Kidney (tissue), 14 donors: ENCODE measurements around the gene SALL3. TPM values are rescaled to one million over a fixed set of nuclear protein-coding genes. Genes with fewer than 3 reads are reported as not detected.

Experiments used
- DNase-seq, 5 donors: peaks; one replicate each; pipeline ENCODE4 v3.0.0-alpha.2; 2013 to 2020
- FAIRE-seq: peaks from 2 replicates; lab custom pipeline; 2012; peaks lifted over from hg19 to GRCh38; lab: Jason Lieb, UNC
- H3K27ac ChIP-seq, 2 donors: one replicate each; pipeline ENCODE4 v1.7.0; 2013; ENCODE audit warnings: low read depth in 2 of 2, low read length in 2 of 2, inconsistent platforms in 1 of 2
- H3K27me3 ChIP-seq: one replicate; pipeline ENCODE4 v1.7.1; 2013; ENCODE audit warnings: low read length, inconsistent platforms; ENCODE audit not compliant: control insufficient read depth, insufficient read depth
- H3K36me3 ChIP-seq, 3 donors: one replicate each; pipeline versions ENCODE4 v1.7.0 to v1.7.1; 2013; ENCODE audit warnings: low read length in 3 of 3, control low read depth in 1 of 3, inconsistent platforms in 1 of 3; ENCODE audit not compliant: insufficient read depth in 3 of 3, control insufficient read depth in 2 of 3
- H3K4me1 ChIP-seq, 3 donors: one replicate each; pipeline versions ENCODE4 v1.7.0 to v1.7.1; 2013; ENCODE audit warnings: low read length in 3 of 3, inconsistent platforms in 1 of 3, low read depth in 1 of 3; ENCODE audit not compliant: control insufficient read depth in 2 of 3, insufficient read depth in 2 of 3
- H3K4me3 ChIP-seq, 3 donors: one replicate each; pipeline versions ENCODE4 v1.7.0 to v1.8.1; 2013; ENCODE audit warnings: low read length in 3 of 3, control low read depth in 1 of 3, inconsistent platforms in 1 of 3
- H3K9ac ChIP-seq, 3 donors: one replicate each; pipeline versions ENCODE4 v1.7.0 to v1.7.1; 2013; ENCODE audit warnings: low read length in 3 of 3, control low read depth in 1 of 3, inconsistent platforms in 1 of 3
- H3K9me3 ChIP-seq, 3 donors: one replicate each; pipeline versions ENCODE4 v1.7.0 to v1.7.1; 2013; ENCODE audit warnings: low read length in 3 of 3, control low read depth in 1 of 3, inconsistent platforms in 1 of 3; ENCODE audit not compliant: control insufficient read depth in 2 of 3, insufficient read depth in 1 of 3
- intact Hi-C: fragments of 100-400 bp; cut with DNase I; formaldehyde crosslinking; loops from one replicate; pipeline ENCODE4 v1.11.1; 2022
- polyA plus RNA-seq: library from polyadenylated mRNA; stranded (reverse); fragments of 350-450 nt; fragmentation: Illumina TruSeq; extraction: RNeasy Lipid Tissue Mini Kit (QIAGEN cat#74804); gene quantifications from one replicate; pipeline ENCODE4 v1.2.3, GENCODE V29; 2014; ENCODE audit warnings: low read depth, low replicate concordance; ENCODE audit not compliant: insufficient read depth
- total RNA-seq: library from RNA; stranded (reverse); fragmentation: NEBNext Ultra II Directional; extraction: Animal tissue kit (Norgen Biotek cat#: 25700); gene quantifications from one replicate; pipeline ENCODE4 v1.2.1, GENCODE V29; 2021
- TF ChIP-seq, protein P1 (sequence below): IDR thresholded peaks from 3 replicates; pipeline ENCODE4 v1.5.1; 2012; ENCODE audit warnings: mild to moderate bottlenecking, moderate library complexity, borderline replicate concordance; ENCODE audit not compliant: insufficient read depth; ENCODE audit errors: extremely low read depth
- donor health status: control.
- donor health status: control.
- donor health status: control.
- donor health status: control.
- donor health status: control.
- donor health status: DM: yes; HTN: yes; CAD: no.
- donor health status: Normal renal cell carcinoma (clear cell type).

SALL3 gene
- total and polyA plus RNA-seq, 2 donors from 2014 or later = 2.0 to 5.5 TPM

DNA sequence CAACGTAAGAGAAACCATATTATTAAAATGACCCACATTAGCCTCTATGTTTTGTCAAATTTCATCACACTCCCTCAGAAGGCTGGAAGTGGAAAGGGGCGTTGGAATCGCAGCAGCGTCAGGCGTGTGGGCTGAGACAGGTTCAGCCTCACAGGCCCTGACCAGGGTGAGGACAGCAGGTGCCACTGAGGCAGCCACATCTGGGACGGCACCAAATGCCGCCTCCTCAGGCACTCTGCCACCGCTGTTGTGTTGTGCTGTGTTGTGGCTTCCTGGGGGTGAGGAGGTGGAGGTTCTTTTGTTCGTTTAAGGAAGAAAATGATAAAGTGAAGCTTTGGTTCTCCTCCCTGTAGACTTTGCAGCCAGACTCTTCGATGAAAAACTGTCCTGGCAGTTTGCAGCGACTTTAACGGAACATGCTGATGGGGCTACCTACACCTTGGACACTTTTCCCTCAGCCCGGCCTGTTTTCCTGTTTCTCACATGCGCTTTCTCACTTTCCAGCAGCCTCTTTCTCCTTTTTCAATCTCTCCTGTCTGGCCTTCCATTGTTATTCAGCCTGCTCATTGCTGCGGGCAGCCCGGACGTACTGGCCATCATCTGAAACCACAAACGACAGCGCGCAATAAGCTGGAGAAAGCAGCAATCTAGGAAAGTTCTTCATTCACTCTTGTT is 44.9 kb upstream of the SALL3 start:
- no peaks in the 10 kb centered on the region for H3K4me1 ChIP-seq
- no peaks in the 10 kb centered on the region for H3K9me3 ChIP-seq
- no peak for FAIRE-seq
- H3K36me3 ChIP-seq = no peaks in the 10 kb centered on the region
- TF ChIP-seq, protein P1, sequence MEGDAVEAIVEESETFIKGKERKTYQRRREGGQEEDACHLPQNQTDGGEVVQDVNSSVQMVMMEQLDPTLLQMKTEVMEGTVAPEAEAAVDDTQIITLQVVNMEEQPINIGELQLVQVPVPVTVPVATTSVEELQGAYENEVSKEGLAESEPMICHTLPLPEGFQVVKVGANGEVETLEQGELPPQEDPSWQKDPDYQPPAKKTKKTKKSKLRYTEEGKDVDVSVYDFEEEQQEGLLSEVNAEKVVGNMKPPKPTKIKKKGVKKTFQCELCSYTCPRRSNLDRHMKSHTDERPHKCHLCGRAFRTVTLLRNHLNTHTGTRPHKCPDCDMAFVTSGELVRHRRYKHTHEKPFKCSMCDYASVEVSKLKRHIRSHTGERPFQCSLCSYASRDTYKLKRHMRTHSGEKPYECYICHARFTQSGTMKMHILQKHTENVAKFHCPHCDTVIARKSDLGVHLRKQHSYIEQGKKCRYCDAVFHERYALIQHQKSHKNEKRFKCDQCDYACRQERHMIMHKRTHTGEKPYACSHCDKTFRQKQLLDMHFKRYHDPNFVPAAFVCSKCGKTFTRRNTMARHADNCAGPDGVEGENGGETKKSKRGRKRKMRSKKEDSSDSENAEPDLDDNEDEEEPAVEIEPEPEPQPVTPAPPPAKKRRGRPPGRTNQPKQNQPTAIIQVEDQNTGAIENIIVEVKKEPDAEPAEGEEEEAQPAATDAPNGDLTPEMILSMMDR = no peak
- intact Hi-C loops = no loop called here
- no peak overlapping the region for H3K4me3 ChIP-seq
- DNase-seq = peak in 2 of 5 donors; percentile 9 to 39
- H3K27ac ChIP-seq = no peak overlapping the region
- no peaks in the 10 kb centered on the region for H3K27me3 ChIP-seq
- H3K9ac ChIP-seq = no peak overlapping the region

DNA sequence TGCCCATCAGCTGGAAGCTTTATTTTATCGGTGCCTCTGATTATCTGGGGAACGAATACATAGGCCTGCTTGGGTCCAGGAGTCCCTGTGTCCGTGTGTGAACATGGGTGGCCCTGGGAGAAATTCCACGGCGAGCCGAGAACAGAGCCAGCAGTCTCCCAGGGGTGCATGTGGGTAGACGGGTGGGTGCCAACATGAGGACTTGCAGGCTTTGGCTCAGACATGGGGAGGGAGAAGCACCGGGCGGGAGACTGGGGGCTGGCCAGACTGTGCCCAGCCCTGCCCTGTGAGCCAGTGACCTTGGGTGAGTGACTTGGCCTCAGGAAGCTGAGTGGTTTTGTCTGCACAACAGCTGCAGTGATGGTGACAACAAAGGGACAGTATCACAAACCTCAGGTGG is 44.2 kb upstream of the SALL3 start:
- TF ChIP-seq, protein P1 = no peak
- FAIRE-seq = no peak
- intact Hi-C loops = no loop called here
- Histone ChIP-seq H3K9ac (no peak overlapping the region), H3K27ac (no peak overlapping the region), H3K4me3 (no peak overlapping the region), H3K9me3 (no peaks in the 10 kb centered on the region), H3K4me1 (no peaks in the 10 kb centered on the region), H3K27me3 (no peaks in the 10 kb centered on the region), H3K36me3 (no peaks in the 10 kb centered on the region)
- DNase-seq = peak in 2 of 5 donors; percentile 18 to 33

DNA sequence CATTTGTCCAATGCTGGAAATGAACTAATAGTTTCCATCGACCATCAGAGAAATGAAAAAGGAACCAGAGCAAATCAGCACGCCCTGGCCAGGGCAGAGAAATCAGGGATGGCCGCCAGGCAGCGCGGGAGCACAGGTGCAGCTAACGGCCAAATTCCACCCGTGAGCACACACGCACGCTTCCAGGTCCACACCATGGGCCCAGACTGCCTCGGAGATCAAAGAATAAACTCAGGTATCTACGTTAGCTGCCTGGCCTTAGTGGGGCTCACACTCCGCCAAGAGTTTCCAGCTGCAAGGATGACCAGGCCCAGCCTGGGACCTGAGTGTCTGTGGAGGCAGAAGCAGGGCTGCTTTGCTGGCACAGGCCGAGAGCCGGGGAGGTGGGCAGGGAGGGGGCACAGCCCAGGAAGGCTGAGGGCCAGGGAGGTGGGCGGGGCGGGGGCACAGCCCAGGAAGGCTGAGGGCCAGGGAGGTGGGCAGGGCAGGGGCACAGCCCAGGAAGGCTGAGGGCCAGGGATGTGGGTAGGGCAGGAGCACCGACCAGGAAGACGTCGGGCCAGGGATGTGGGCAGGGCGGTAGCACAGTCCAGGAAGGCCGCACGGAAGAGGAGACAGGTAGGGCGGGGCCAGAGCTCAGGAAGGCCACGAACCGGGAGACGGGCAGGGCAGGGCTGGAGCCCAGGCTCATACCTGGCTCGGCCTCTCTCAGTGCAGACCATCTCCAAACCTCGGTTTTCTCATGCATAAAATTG is 43.2 kb upstream of the SALL3 start:
- no peaks in the 10 kb centered on the region for H3K9me3 ChIP-seq
- DNase-seq (peak in 1 of 5 donors; percentile 49), FAIRE-seq (no peak)
- no peak overlapping the region for H3K9ac ChIP-seq
- H3K4me1 ChIP-seq = no peaks in the 10 kb centered on the region
- H3K4me3 ChIP-seq = no peak overlapping the region
- TF ChIP-seq, protein P1 = no peak
- H3K36me3 ChIP-seq = no peaks in the 10 kb centered on the region
- no peak overlapping the region for H3K27ac ChIP-seq
- intact Hi-C loops = no loop called here
- no peaks in the 10 kb centered on the region for H3K27me3 ChIP-seq
